ENCODE results near the gene CERKL. TPM values are rescaled to one million over a fixed set of nuclear protein-coding genes. Genes with fewer than 3 reads are reported as not detected.

CERKL gene
- total RNA-seq, 1 experiment from 2014 or later, result 0.24 TPM

DNA sequence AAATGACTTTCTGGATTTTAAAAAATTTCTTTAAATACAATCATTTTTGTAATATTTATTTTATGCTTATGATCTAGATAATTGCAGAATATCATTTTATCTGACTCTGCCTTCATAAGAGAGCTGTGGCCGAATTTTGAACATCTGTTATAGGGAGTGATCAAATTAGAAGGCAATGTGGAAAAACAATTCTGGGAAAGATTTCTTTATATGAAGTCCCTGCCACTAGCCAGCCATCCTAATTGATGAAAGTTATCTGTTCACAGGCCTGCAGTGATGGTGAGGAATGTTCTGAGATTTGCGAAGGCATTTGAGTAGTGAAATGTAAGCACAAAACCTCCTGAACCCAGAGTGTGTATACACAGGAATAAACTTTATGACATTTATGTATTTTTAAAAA lies 120.2 kb downstream of the CERKL start (continued):
- TF ChIP-seq, protein P1, sequence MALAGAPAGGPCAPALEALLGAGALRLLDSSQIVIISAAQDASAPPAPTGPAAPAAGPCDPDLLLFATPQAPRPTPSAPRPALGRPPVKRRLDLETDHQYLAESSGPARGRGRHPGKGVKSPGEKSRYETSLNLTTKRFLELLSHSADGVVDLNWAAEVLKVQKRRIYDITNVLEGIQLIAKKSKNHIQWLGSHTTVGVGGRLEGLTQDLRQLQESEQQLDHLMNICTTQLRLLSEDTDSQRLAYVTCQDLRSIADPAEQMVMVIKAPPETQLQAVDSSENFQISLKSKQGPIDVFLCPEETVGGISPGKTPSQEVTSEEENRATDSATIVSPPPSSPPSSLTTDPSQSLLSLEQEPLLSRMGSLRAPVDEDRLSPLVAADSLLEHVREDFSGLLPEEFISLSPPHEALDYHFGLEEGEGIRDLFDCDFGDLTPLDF (CRISPR knock-in tag; IDR thresholded peaks at IDR 0.05), result no peak
- TF ChIP-seq NFYB (CRISPR knock-in tag; conservative IDR thresholded peaks at IDR 0.05; ENCODE audit: low read depth), result no peak

DNA sequence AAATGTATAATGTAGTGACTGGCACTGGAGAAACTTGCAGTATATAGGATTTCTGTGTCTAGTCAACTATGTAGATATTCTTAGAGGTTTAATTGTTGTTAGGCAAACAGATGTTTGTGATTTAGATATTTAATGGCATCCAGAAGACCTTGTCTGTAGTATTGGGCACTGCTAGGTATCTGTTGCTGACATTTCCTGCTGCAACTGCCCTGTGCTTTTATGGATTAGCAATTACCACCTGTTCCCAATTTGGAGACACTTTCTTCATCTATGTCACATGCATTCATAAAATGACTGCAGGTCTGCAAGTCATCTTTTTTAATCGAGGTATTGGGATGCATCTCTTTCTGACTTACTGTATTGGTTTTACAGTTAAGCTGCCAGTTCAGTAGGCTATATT lies 128.5 kb downstream of the CERKL start:
- DNase-seq (ENCODE audit: low spot score), result no peak
- H3K9me3 Mint-ChIP-seq, result no peaks in the 10 kb centered on the region
- POLR2A ChIA-PET, result no interaction called here
- CTCF ChIA-PET, result no interaction called here
- no peak overlapping the region for H3K27ac Mint-ChIP-seq
- ATAC-seq, result no peak
- H3K4me1 Mint-ChIP-seq, result peaks cover 11% of the 10 kb centered on the region
- H3K4me3 Mint-ChIP-seq, result no peak overlapping the region
- TF ChIP-seq EMX1 (CRISPR knock-in tag; IDR thresholded peaks at IDR 0.05) (no peak), TEAD1 (CRISPR knock-in tag; IDR thresholded peaks at IDR 0.05) (no peak), JAZF1 (CRISPR knock-in tag; IDR thresholded peaks at IDR 0.05) (no peak), CBFB (CRISPR knock-in tag; IDR thresholded peaks at IDR 0.05; ENCODE audit: low read depth) (no peak), NFE2L1 (CRISPR knock-in tag; IDR thresholded peaks at IDR 0.05) (no peak)
- TF ChIP-seq, protein P2, sequence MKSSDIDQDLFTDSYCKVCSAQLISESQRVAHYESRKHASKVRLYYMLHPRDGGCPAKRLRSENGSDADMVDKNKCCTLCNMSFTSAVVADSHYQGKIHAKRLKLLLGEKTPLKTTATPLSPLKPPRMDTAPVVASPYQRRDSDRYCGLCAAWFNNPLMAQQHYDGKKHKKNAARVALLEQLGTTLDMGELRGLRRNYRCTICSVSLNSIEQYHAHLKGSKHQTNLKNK (CRISPR knock-in tag; IDR thresholded peaks at IDR 0.05), result no peak
- TF ChIP-seq, protein P1 (CRISPR knock-in tag; IDR thresholded peaks at IDR 0.05), result no peak
- TF ChIP-seq, protein P3, sequence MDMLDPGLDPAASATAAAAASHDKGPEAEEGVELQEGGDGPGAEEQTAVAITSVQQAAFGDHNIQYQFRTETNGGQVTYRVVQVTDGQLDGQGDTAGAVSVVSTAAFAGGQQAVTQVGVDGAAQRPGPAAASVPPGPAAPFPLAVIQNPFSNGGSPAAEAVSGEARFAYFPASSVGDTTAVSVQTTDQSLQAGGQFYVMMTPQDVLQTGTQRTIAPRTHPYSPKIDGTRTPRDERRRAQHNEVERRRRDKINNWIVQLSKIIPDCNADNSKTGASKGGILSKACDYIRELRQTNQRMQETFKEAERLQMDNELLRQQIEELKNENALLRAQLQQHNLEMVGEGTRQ (CRISPR knock-in tag; IDR thresholded peaks at IDR 0.05), result no peak
- TF ChIP-seq, protein P4, sequence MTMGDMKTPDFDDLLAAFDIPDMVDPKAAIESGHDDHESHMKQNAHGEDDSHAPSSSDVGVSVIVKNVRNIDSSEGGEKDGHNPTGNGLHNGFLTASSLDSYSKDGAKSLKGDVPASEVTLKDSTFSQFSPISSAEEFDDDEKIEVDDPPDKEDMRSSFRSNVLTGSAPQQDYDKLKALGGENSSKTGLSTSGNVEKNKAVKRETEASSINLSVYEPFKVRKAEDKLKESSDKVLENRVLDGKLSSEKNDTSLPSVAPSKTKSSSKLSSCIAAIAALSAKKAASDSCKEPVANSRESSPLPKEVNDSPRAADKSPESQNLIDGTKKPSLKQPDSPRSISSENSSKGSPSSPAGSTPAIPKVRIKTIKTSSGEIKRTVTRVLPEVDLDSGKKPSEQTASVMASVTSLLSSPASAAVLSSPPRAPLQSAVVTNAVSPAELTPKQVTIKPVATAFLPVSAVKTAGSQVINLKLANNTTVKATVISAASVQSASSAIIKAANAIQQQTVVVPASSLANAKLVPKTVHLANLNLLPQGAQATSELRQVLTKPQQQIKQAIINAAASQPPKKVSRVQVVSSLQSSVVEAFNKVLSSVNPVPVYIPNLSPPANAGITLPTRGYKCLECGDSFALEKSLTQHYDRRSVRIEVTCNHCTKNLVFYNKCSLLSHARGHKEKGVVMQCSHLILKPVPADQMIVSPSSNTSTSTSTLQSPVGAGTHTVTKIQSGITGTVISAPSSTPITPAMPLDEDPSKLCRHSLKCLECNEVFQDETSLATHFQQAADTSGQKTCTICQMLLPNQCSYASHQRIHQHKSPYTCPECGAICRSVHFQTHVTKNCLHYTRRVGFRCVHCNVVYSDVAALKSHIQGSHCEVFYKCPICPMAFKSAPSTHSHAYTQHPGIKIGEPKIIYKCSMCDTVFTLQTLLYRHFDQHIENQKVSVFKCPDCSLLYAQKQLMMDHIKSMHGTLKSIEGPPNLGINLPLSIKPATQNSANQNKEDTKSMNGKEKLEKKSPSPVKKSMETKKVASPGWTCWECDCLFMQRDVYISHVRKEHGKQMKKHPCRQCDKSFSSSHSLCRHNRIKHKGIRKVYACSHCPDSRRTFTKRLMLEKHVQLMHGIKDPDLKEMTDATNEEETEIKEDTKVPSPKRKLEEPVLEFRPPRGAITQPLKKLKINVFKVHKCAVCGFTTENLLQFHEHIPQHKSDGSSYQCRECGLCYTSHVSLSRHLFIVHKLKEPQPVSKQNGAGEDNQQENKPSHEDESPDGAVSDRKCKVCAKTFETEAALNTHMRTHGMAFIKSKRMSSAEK (CRISPR knock-in tag; IDR thresholded peaks at IDR 0.05; ENCODE audit: borderline replicate concordance), result no peak
- H3K36me3 Mint-ChIP-seq, result no peaks in the 10 kb centered on the region
- H3K27me3 Mint-ChIP-seq (ENCODE audit: low read depth), result no peaks in the 10 kb centered on the region

DNA sequence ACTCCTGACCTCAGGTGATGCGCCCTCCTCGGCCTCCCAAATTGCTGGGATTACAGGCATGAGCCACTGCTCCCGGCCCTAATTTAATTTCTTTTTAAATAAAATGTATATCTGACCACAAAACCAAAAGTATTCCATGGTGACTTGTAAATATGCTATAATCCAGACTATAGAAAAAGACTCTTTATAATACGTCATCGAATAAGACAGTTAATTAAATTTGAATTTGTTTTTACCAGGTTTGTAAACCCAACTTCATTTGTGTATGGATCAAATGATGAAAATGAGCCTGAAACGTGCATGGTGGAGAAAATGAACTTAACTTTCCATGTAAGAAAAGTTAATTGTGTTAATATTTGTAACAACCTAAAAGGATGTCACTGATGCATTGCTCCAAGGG lies 129.8 kb downstream of the CERKL start:
- H3K4me1 Mint-ChIP-seq, result no peaks in the 10 kb centered on the region
- H3K27ac Mint-ChIP-seq, result no peak overlapping the region
- no peak for DNase-seq (ENCODE audit: low spot score)
- no peaks in the 10 kb centered on the region for H3K27me3 Mint-ChIP-seq (ENCODE audit: low read depth)
- no peaks in the 10 kb centered on the region for H3K36me3 Mint-ChIP-seq
- TF ChIP-seq, protein P5, sequence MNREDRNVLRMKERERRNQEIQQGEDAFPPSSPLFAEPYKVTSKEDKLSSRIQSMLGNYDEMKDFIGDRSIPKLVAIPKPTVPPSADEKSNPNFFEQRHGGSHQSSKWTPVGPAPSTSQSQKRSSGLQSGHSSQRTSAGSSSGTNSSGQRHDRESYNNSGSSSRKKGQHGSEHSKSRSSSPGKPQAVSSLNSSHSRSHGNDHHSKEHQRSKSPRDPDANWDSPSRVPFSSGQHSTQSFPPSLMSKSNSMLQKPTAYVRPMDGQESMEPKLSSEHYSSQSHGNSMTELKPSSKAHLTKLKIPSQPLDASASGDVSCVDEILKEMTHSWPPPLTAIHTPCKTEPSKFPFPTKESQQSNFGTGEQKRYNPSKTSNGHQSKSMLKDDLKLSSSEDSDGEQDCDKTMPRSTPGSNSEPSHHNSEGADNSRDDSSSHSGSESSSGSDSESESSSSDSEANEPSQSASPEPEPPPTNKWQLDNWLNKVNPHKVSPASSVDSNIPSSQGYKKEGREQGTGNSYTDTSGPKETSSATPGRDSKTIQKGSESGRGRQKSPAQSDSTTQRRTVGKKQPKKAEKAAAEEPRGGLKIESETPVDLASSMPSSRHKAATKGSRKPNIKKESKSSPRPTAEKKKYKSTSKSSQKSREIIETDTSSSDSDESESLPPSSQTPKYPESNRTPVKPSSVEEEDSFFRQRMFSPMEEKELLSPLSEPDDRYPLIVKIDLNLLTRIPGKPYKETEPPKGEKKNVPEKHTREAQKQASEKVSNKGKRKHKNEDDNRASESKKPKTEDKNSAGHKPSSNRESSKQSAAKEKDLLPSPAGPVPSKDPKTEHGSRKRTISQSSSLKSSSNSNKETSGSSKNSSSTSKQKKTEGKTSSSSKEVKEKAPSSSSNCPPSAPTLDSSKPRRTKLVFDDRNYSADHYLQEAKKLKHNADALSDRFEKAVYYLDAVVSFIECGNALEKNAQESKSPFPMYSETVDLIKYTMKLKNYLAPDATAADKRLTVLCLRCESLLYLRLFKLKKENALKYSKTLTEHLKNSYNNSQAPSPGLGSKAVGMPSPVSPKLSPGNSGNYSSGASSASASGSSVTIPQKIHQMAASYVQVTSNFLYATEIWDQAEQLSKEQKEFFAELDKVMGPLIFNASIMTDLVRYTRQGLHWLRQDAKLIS (CRISPR knock-in tag; IDR thresholded peaks at IDR 0.05; ENCODE audit: borderline replicate concordance), result no peak
- no peak for ATAC-seq
- POLR2A ChIA-PET, result no interaction called here
- H3K9me3 Mint-ChIP-seq, result no peaks in the 10 kb centered on the region
- no peak overlapping the region for H3K4me3 Mint-ChIP-seq
- CTCF ChIA-PET, result no interaction called here

All from WTC11 (cell line).